Measurements from ENCODE around the gene GPD1L.

The GPD1L gene

GRCh38 chr3:32147509-32147908, 41.1 kb downstream of the GPD1L start:
- Histone ChIP-seq H3K79me2 (ENCODE audit: insufficient read depth, low read length) (no peaks in the 10 kb centered on the region), H3K36me3 (ENCODE audit: insufficient read depth, low read length) (no peaks in the 10 kb centered on the region), H4K20me1 (ENCODE audit: insufficient read depth, low read length, poor library complexity, severe bottlenecking) (no peaks in the 10 kb centered on the region), H3K4me3 (ENCODE audit: low read length, poor library complexity, severe bottlenecking) (no peak overlapping the region), H3K9ac (ENCODE audit: low read depth, low read length, poor library complexity, severe bottlenecking) (no peak overlapping the region), H3F3A (ENCODE audit: low read depth) (no peaks in the 10 kb centered on the region), H3K9me3 (ENCODE audit: insufficient read depth, low read depth, low read length) (no peaks in the 10 kb centered on the region), H3K4me1 (ENCODE audit: insufficient read depth, low read length, poor library complexity, severe bottlenecking) (no peaks in the 10 kb centered on the region), H3K27me3 (ENCODE audit: insufficient read depth, low read length, poor library complexity, severe bottlenecking) (no peaks in the 10 kb centered on the region), H3K9me2 (replicated peaks; ENCODE audit: low read depth, low read length) (no peaks in the 10 kb centered on the region), H2AFZ (ENCODE audit: low read length) (no peak overlapping the region), H3K4me2 (ENCODE audit: low read depth, low read length, poor library complexity, severe bottlenecking) (no peak overlapping the region)
- TF ChIP-seq EZH2phosphoT487 (IDR thresholded peaks at IDR 0.05; ENCODE audit: borderline replicate concordance), result no peak

- H3K36me3 ChIP-seq (ENCODE audit: insufficient read depth, low read length), result no peaks in the 10 kb centered on the region
- H3F3A ChIP-seq (ENCODE audit: low read depth), result no peaks in the 10 kb centered on the region
- no peaks in the 10 kb centered on the region for H4K20me1 ChIP-seq (ENCODE audit: insufficient read depth, low read length, poor library complexity, severe bottlenecking)
- H2AFZ ChIP-seq (ENCODE audit: low read length), result no peak overlapping the region
- H3K79me2 ChIP-seq (ENCODE audit: insufficient read depth, low read length), result no peaks in the 10 kb centered on the region
- H3K9ac ChIP-seq (ENCODE audit: low read depth, low read length, poor library complexity, severe bottlenecking), result no peak overlapping the region
- no peaks in the 10 kb centered on the region for H3K27me3 ChIP-seq (ENCODE audit: insufficient read depth, low read length, poor library complexity, severe bottlenecking)
- no peak overlapping the region for H3K4me2 ChIP-seq (ENCODE audit: low read depth, low read length, poor library complexity, severe bottlenecking)
- no peaks in the 10 kb centered on the region for H3K9me2 ChIP-seq (replicated peaks; ENCODE audit: low read depth, low read length)
- H3K4me3 ChIP-seq (ENCODE audit: low read length, poor library complexity, severe bottlenecking), result no peak overlapping the region
- H3K4me1 ChIP-seq (ENCODE audit: insufficient read depth, low read length, poor library complexity, severe bottlenecking), result no peaks in the 10 kb centered on the region
- TF ChIP-seq, protein P1, sequence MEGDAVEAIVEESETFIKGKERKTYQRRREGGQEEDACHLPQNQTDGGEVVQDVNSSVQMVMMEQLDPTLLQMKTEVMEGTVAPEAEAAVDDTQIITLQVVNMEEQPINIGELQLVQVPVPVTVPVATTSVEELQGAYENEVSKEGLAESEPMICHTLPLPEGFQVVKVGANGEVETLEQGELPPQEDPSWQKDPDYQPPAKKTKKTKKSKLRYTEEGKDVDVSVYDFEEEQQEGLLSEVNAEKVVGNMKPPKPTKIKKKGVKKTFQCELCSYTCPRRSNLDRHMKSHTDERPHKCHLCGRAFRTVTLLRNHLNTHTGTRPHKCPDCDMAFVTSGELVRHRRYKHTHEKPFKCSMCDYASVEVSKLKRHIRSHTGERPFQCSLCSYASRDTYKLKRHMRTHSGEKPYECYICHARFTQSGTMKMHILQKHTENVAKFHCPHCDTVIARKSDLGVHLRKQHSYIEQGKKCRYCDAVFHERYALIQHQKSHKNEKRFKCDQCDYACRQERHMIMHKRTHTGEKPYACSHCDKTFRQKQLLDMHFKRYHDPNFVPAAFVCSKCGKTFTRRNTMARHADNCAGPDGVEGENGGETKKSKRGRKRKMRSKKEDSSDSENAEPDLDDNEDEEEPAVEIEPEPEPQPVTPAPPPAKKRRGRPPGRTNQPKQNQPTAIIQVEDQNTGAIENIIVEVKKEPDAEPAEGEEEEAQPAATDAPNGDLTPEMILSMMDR (conservative IDR thresholded peaks at IDR 0.05; ENCODE audit: low read length), result peak; percentile 43
- TF ChIP-seq EZH2phosphoT487 (IDR thresholded peaks at IDR 0.05; ENCODE audit: borderline replicate concordance), result no peak
- H3K9me3 ChIP-seq (ENCODE audit: insufficient read depth, low read depth, low read length), result no peaks in the 10 kb centered on the region
These were observed 41.5 kb downstream of the GPD1L start for GRCh38 chr3:32147933-32148332.

DNA sequence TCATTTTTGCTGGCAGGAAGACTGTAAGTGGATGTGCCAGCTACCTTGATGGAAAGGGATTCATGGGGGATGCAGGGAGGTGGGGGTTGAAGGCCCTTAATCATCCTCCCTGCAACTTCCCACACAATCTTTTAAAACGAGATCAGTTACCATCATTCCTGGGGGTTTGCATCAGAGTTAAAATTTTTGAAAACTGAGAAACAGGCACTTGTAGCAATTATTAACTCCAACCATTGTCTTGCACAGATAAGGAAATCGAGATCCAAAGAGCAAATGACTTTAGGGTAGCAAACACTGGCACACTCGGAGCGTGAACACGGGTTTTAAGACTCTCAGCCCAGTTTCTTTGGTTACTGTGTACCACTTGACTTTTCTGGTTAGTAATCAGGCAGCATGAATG, 41.9 kb downstream of the GPD1L start:
- no peaks in the 10 kb centered on the region for H4K20me1 ChIP-seq (ENCODE audit: insufficient read depth, low read length, poor library complexity, severe bottlenecking)
- H3K36me3 ChIP-seq (ENCODE audit: insufficient read depth, low read length), result no peaks in the 10 kb centered on the region
- no peak overlapping the region for H2AFZ ChIP-seq (ENCODE audit: low read length)
- H3K9me3 ChIP-seq (ENCODE audit: insufficient read depth, low read depth, low read length), result no peaks in the 10 kb centered on the region
- H3F3A ChIP-seq (ENCODE audit: low read depth), result no peaks in the 10 kb centered on the region
- no peak overlapping the region for H3K4me2 ChIP-seq (ENCODE audit: low read depth, low read length, poor library complexity, severe bottlenecking)
- H3K27me3 ChIP-seq (ENCODE audit: insufficient read depth, low read length, poor library complexity, severe bottlenecking), result no peaks in the 10 kb centered on the region
- no peaks in the 10 kb centered on the region for H3K9me2 ChIP-seq (replicated peaks; ENCODE audit: low read depth, low read length)
- no peaks in the 10 kb centered on the region for H3K79me2 ChIP-seq (ENCODE audit: insufficient read depth, low read length)
- TF ChIP-seq, protein P1 (conservative IDR thresholded peaks at IDR 0.05; ENCODE audit: low read length), result no peak
- no peak for TF ChIP-seq EZH2phosphoT487 (IDR thresholded peaks at IDR 0.05; ENCODE audit: borderline replicate concordance)
- H3K4me3 ChIP-seq (ENCODE audit: low read length, poor library complexity, severe bottlenecking), result no peak overlapping the region
- no peak overlapping the region for H3K9ac ChIP-seq (ENCODE audit: low read depth, low read length, poor library complexity, severe bottlenecking)
- H3K4me1 ChIP-seq (ENCODE audit: insufficient read depth, low read length, poor library complexity, severe bottlenecking), result no peaks in the 10 kb centered on the region

DNA sequence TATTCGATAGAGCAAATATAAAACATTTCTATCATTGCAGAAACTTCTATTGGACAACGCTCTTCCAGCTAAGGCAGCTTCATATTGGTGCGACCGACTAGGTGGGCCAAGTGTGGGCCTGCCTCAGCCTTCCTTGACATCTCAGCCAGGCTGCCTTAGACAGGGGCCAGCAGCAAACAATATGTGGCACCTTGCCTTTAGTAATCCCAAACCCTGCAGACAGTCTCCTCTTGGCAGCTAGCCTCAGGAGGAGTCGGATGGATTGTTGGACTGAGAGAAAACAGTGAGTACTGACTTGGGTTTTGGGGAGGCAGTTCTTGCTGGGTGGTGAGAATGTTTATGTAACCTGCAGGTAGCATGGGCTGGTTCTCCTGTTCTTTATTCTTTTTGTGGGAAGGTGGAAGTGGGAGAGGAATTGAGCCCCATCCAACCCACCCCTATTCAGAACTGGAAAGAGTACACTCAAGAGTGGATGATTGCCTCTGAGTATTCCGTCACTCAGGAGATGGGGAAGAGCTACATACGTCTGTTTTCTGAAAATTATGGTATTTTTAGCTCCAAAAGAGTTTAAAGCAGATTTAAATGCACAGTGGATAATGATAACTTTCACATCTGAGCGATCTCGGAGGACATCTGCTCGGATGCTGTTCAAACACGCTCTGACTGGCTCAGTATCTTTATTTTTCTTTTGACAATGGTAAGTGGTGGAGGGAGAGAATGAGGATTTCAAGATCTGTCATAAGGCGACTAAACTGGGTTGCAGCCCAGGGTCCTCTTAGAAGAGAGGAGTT, 47.2 kb downstream of the GPD1L start:
- H3K79me2 ChIP-seq (ENCODE audit: insufficient read depth, low read length), result no peaks in the 10 kb centered on the region
- no peaks in the 10 kb centered on the region for H3K36me3 ChIP-seq (ENCODE audit: insufficient read depth, low read length)
- H3K27me3 ChIP-seq (ENCODE audit: insufficient read depth, low read length, poor library complexity, severe bottlenecking), result no peaks in the 10 kb centered on the region
- H3K4me1 ChIP-seq (ENCODE audit: insufficient read depth, low read length, poor library complexity, severe bottlenecking), result no peaks in the 10 kb centered on the region
- no peak overlapping the region for H3K9ac ChIP-seq (ENCODE audit: low read depth, low read length, poor library complexity, severe bottlenecking)
- no peak overlapping the region for H2AFZ ChIP-seq (ENCODE audit: low read length)
- no peaks in the 10 kb centered on the region for H4K20me1 ChIP-seq (ENCODE audit: insufficient read depth, low read length, poor library complexity, severe bottlenecking)
- no peak for TF ChIP-seq EZH2phosphoT487 (IDR thresholded peaks at IDR 0.05; ENCODE audit: borderline replicate concordance)
- TF ChIP-seq, protein P1 (conservative IDR thresholded peaks at IDR 0.05; ENCODE audit: low read length), result no peak
- H3K9me2 ChIP-seq (replicated peaks; ENCODE audit: low read depth, low read length), result no peaks in the 10 kb centered on the region
- no peak overlapping the region for H3K4me3 ChIP-seq (ENCODE audit: low read length, poor library complexity, severe bottlenecking)
- H3F3A ChIP-seq (ENCODE audit: low read depth), result no peaks in the 10 kb centered on the region
- no peaks in the 10 kb centered on the region for H3K9me3 ChIP-seq (ENCODE audit: insufficient read depth, low read depth, low read length)
- H3K4me2 ChIP-seq (ENCODE audit: low read depth, low read length, poor library complexity, severe bottlenecking), result no peak overlapping the region
